ENCODE results near the gene CDH3. TPM values are rescaled to one million over a fixed set of nuclear protein-coding genes. Genes with fewer than 3 reads are reported as not detected.

Gene CDH3
- total RNA-seq, 1 donor from 2014 or later: 3.6 TPM

- Mint-ChIP-seq H3K36me3 (ENCODE audit: unreplicated experiment) (no peaks in the 10 kb centered on the region), H3K27ac (ENCODE audit: unreplicated experiment) (no peak overlapping the region), H3K27me3 (ENCODE audit: unreplicated experiment) (no peaks in the 10 kb centered on the region), H3K4me1 (ENCODE audit: unreplicated experiment) (peaks cover 5% of the 10 kb centered on the region), H3K4me3 (ENCODE audit: unreplicated experiment) (no peak overlapping the region), H3K9me3 (ENCODE audit: unreplicated experiment) (no peaks in the 10 kb centered on the region)
- DNase-seq (ENCODE audit: extremely low spot score, unreplicated experiment): no peak
- TF ChIP-seq, protein P1, sequence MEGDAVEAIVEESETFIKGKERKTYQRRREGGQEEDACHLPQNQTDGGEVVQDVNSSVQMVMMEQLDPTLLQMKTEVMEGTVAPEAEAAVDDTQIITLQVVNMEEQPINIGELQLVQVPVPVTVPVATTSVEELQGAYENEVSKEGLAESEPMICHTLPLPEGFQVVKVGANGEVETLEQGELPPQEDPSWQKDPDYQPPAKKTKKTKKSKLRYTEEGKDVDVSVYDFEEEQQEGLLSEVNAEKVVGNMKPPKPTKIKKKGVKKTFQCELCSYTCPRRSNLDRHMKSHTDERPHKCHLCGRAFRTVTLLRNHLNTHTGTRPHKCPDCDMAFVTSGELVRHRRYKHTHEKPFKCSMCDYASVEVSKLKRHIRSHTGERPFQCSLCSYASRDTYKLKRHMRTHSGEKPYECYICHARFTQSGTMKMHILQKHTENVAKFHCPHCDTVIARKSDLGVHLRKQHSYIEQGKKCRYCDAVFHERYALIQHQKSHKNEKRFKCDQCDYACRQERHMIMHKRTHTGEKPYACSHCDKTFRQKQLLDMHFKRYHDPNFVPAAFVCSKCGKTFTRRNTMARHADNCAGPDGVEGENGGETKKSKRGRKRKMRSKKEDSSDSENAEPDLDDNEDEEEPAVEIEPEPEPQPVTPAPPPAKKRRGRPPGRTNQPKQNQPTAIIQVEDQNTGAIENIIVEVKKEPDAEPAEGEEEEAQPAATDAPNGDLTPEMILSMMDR (IDR thresholded peaks at IDR 0.05): no peak
Observed at GRCh38 chr16:68629351-68629910, 15.7 kb upstream of the CDH3 start.

DNA sequence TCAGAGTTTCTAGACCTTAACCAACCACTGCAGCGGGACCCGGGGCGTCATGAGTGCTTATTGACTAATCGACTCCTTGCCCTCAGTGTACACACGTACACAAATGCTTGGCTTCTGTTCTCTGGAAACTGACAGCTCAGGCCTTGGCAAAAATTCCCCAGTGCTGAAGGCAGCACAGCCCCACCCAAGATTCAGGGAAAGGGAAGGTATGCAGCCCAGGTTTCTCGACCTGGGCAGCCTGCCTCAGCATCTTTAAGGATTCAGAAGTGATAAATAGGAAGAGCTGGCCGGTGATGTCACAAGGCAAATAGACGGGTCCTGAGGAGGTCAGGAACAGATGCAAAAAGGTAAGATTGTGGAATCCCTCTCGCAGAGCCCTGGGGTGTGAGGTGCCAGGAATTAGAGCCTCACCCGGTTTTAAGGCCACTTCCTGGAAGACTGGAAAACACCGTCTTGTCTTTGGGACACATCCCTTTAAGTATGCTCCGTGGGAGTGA lies 9.0 kb upstream of the CDH3 start:
- H3K9me3 Mint-ChIP-seq (ENCODE audit: unreplicated experiment): peaks cover 5% of the 10 kb centered on the region
- H3K4me3 Mint-ChIP-seq (ENCODE audit: unreplicated experiment): no peak overlapping the region

GRCh38 chr16:68636818-68637217 lies 8.3 kb upstream of the CDH3 start:
- Mint-ChIP-seq H3K4me3 (ENCODE audit: unreplicated experiment) (no peak overlapping the region), H3K27ac (ENCODE audit: unreplicated experiment) (no peak overlapping the region), H3K27me3 (ENCODE audit: unreplicated experiment) (no peaks in the 10 kb centered on the region), H3K9me3 (ENCODE audit: unreplicated experiment) (peaks cover 5% of the 10 kb centered on the region), H3K4me1 (ENCODE audit: unreplicated experiment) (peaks cover 17% of the 10 kb centered on the region), H3K36me3 (ENCODE audit: unreplicated experiment) (no peaks in the 10 kb centered on the region)
- no peak for DNase-seq (ENCODE audit: extremely low spot score, unreplicated experiment)
- TF ChIP-seq, protein P1 (IDR thresholded peaks at IDR 0.05): no peak

More for the DNA sequence above, 9.0 kb upstream of the CDH3 start:
- H3K27me3 Mint-ChIP-seq (ENCODE audit: unreplicated experiment): no peaks in the 10 kb centered on the region
- DNase-seq (ENCODE audit: extremely low spot score, unreplicated experiment): no peak
- no peaks in the 10 kb centered on the region for H3K36me3 Mint-ChIP-seq (ENCODE audit: unreplicated experiment)
- TF ChIP-seq, protein P1 (IDR thresholded peaks at IDR 0.05): no peak
- H3K27ac Mint-ChIP-seq (ENCODE audit: unreplicated experiment): peak overlapping the region; percentile 75
- peaks cover 14% of the 10 kb centered on the region for H3K4me1 Mint-ChIP-seq (ENCODE audit: unreplicated experiment)

GRCh38 chr16:68640972-68641371 lies 4.1 kb upstream of the CDH3 start:
- Mint-ChIP-seq H3K27ac (ENCODE audit: unreplicated experiment) (peak overlapping the region; percentile 23), H3K9me3 (ENCODE audit: unreplicated experiment) (peaks cover 5% of the 10 kb centered on the region), H3K4me3 (ENCODE audit: unreplicated experiment) (no peak overlapping the region), H3K4me1 (ENCODE audit: unreplicated experiment) (peaks cover 36% of the 10 kb centered on the region), H3K36me3 (ENCODE audit: unreplicated experiment) (no peaks in the 10 kb centered on the region), H3K27me3 (ENCODE audit: unreplicated experiment) (no peaks in the 10 kb centered on the region)
- TF ChIP-seq, protein P1 (IDR thresholded peaks at IDR 0.05): no peak
- no peak for DNase-seq (ENCODE audit: extremely low spot score, unreplicated experiment)

GRCh38 chr16:68642047-68642435 lies 3.1 kb upstream of the CDH3 start:
- no peaks in the 10 kb centered on the region for H3K36me3 Mint-ChIP-seq (ENCODE audit: unreplicated experiment)
- peaks cover 29% of the 10 kb centered on the region for H3K4me1 Mint-ChIP-seq (ENCODE audit: unreplicated experiment)
- TF ChIP-seq, protein P1 (IDR thresholded peaks at IDR 0.05): no peak
- peaks cover 5% of the 10 kb centered on the region for H3K9me3 Mint-ChIP-seq (ENCODE audit: unreplicated experiment)
- peak overlapping the region; percentile 59 for H3K4me3 Mint-ChIP-seq (ENCODE audit: unreplicated experiment)
- no peak for DNase-seq (ENCODE audit: extremely low spot score, unreplicated experiment)
- H3K27me3 Mint-ChIP-seq (ENCODE audit: unreplicated experiment): no peaks in the 10 kb centered on the region
- peak overlapping the region; percentile 27 for H3K27ac Mint-ChIP-seq (ENCODE audit: unreplicated experiment)
